Measurements from ENCODE around the gene MADCAM1.

The MADCAM1 gene

GRCh38 chr19:518598-519231 lies 22.4 kb downstream of the MADCAM1 start:
- DNase-seq (ENCODE audit: low spot score), result peak; percentile 37
- Histone ChIP-seq H3K14ac (ENCODE audit: low read length) (peak overlapping the region; percentile 63), H3K18ac (ENCODE audit: low read length) (peak overlapping the region; percentile 95), H2AK5ac (ENCODE audit: low read depth, low read length) (peak overlapping the region; percentile 93), H3K23ac (ENCODE audit: low read depth, low read length, poor library complexity) (peak overlapping the region; percentile 60), H3K4me1 (ENCODE audit: control insufficient read depth in 2 of 2, insufficient read depth in 1 of 2, low read depth in 1 of 2, low read length in 2 of 2) (peaks cover 3 to 5% of the 10 kb centered on the region in 2 donors), H3K27ac (replicated peaks; ENCODE audit: low read length) (peak overlapping the region; percentile 75), H3K4ac (ENCODE audit: low read length) (peak overlapping the region; percentile 84), H4K8ac (ENCODE audit: low read depth, low read length) (peak overlapping the region; percentile 48), H2BK5ac (ENCODE audit: low read length) (peak overlapping the region; percentile 77), H2BK120ac (ENCODE audit: low read depth, low read length) (peak overlapping the region; percentile 83), H3K4me2 (ENCODE audit: insufficient read depth, low read length, poor library complexity, severe bottlenecking) (peak overlapping the region; percentile 11), H3K9ac (ENCODE audit: low read depth, low read length, poor library complexity) (peak overlapping the region; percentile 63), H3K4me3 (ENCODE audit: low read length in 2 of 2) (peak overlapping the region in 1 of 2 donors; percentile 58), H4K91ac (ENCODE audit: low read depth, low read length, poor library complexity) (peak overlapping the region; percentile 100), H3K79me1 (ENCODE audit: low read depth, low read length) (peaks cover 7% of the 10 kb centered on the region), H3K27me3 (ENCODE audit: control insufficient read depth in 3 of 3, insufficient read depth in 3 of 3, low read depth in 1 of 3, low read length in 3 of 3) (peaks cover 0 to 2% (median 0%) of the 10 kb centered on the region in 3 experiments), H2BK12ac (ENCODE audit: low read length) (peak overlapping the region; percentile 94), H2BK15ac (ENCODE audit: low read length) (peak overlapping the region; percentile 99), H3K36me3 (replicated peaks in 1 of 2; ENCODE audit: control insufficient read depth in 2 of 2, insufficient read depth in 2 of 2, low read length in 2 of 2) (peaks cover 11 to 14% of the 10 kb centered on the region in 2 donors), H3K9me3 (replicated peaks in 1 of 2; ENCODE audit: control insufficient read depth in 2 of 2, insufficient read depth in 1 of 2, low read depth in 1 of 2, low read length in 2 of 2) (peaks cover 0 to 16% of the 10 kb centered on the region in 2 donors), H2AFZ (ENCODE audit: low read length) (no peak overlapping the region)
- WGBS, 2 donors (ENCODE audit: extremely low coverage in 2 of 2, insufficient read length in 2 of 2, insufficient replicate concordance in 1 of 2), result no CpG with 5 or more reads among the region's 58 CpGs

- Histone ChIP-seq H3K14ac (ENCODE audit: low read length) (no peak overlapping the region), H2AK5ac (ENCODE audit: low read depth, low read length) (peak overlapping the region; percentile 93), H4K91ac (ENCODE audit: low read depth, low read length, poor library complexity) (no peak overlapping the region), H3K4me2 (ENCODE audit: insufficient read depth, low read length, poor library complexity, severe bottlenecking) (no peak overlapping the region), H3K23ac (ENCODE audit: low read depth, low read length, poor library complexity) (no peak overlapping the region), H2BK120ac (ENCODE audit: low read depth, low read length) (peak overlapping the region; percentile 83), H2BK12ac (ENCODE audit: low read length) (no peak overlapping the region), H2BK5ac (ENCODE audit: low read length) (no peak overlapping the region), H3K27me3 (ENCODE audit: control insufficient read depth in 3 of 3, insufficient read depth in 3 of 3, low read depth in 1 of 3, low read length in 3 of 3) (no peaks in the 10 kb centered on the region), H3K36me3 (replicated peaks in 1 of 2; ENCODE audit: control insufficient read depth in 2 of 2, insufficient read depth in 2 of 2, low read length in 2 of 2) (peaks cover 4 to 7% of the 10 kb centered on the region in 2 donors), H3K18ac (ENCODE audit: low read length) (peak overlapping the region; percentile 95), H4K8ac (ENCODE audit: low read depth, low read length) (no peak overlapping the region), H3K79me1 (ENCODE audit: low read depth, low read length) (no peaks in the 10 kb centered on the region), H2BK15ac (ENCODE audit: low read length) (peak overlapping the region; percentile 99), H3K4me1 (ENCODE audit: control insufficient read depth in 2 of 2, insufficient read depth in 1 of 2, low read depth in 1 of 2, low read length in 2 of 2) (peaks cover 3 to 5% of the 10 kb centered on the region in 2 donors), H3K9ac (ENCODE audit: low read depth, low read length, poor library complexity) (no peak overlapping the region), H3K9me3 (replicated peaks in 1 of 2; ENCODE audit: control insufficient read depth in 2 of 2, insufficient read depth in 1 of 2, low read depth in 1 of 2, low read length in 2 of 2) (peaks cover 0 to 9% of the 10 kb centered on the region in 2 donors), H2AFZ (ENCODE audit: low read length) (no peak overlapping the region), H3K27ac (replicated peaks; ENCODE audit: low read length) (no peak overlapping the region), H3K4ac (ENCODE audit: low read length) (no peak overlapping the region), H3K4me3 (ENCODE audit: low read length in 2 of 2) (no peak overlapping the region)
- no CpG with 5 or more reads among the region's 45 CpGs for WGBS, 2 donors (ENCODE audit: extremely low coverage in 2 of 2, insufficient read length in 2 of 2, insufficient replicate concordance in 1 of 2)
- no peak for DNase-seq (ENCODE audit: low spot score)
Observed at GRCh38 chr19:519449-519865, 23.2 kb downstream of the MADCAM1 start.

GRCh38 chr19:522726-523125 lies 26.4 kb downstream of the MADCAM1 start:
- H3K4me1 ChIP-seq (ENCODE audit: control insufficient read depth in 2 of 2, insufficient read depth in 1 of 2, low read depth in 1 of 2, low read length in 2 of 2), result peaks cover 3 to 10% of the 10 kb centered on the region in 2 donors
- no peaks in the 10 kb centered on the region for H3K27me3 ChIP-seq (ENCODE audit: control insufficient read depth in 3 of 3, insufficient read depth in 3 of 3, low read depth in 1 of 3, low read length in 3 of 3)
- no peak overlapping the region for H2BK12ac ChIP-seq (ENCODE audit: low read length)
- H3K79me1 ChIP-seq (ENCODE audit: low read depth, low read length), result peaks cover 2% of the 10 kb centered on the region
- H2BK120ac ChIP-seq (ENCODE audit: low read depth, low read length), result no peak overlapping the region
- no peak overlapping the region for H3K27ac ChIP-seq (replicated peaks; ENCODE audit: low read length)
- H3K4ac ChIP-seq (ENCODE audit: low read length), result no peak overlapping the region
- no peak overlapping the region for H4K8ac ChIP-seq (ENCODE audit: low read depth, low read length)
- no peak overlapping the region for H3K14ac ChIP-seq (ENCODE audit: low read length)
- peaks cover 4 to 7% of the 10 kb centered on the region in 2 donors for H3K36me3 ChIP-seq (replicated peaks in 1 of 2; ENCODE audit: control insufficient read depth in 2 of 2, insufficient read depth in 2 of 2, low read length in 2 of 2)
- H2AK5ac ChIP-seq (ENCODE audit: low read depth, low read length), result no peak overlapping the region
- no peak overlapping the region for H2BK15ac ChIP-seq (ENCODE audit: low read length)
- no peak overlapping the region for H3K9ac ChIP-seq (ENCODE audit: low read depth, low read length, poor library complexity)
- H3K4me2 ChIP-seq (ENCODE audit: insufficient read depth, low read length, poor library complexity, severe bottlenecking), result no peak overlapping the region
- H4K91ac ChIP-seq (ENCODE audit: low read depth, low read length, poor library complexity), result no peak overlapping the region
- no peak overlapping the region for H3K18ac ChIP-seq (ENCODE audit: low read length)
- DNase-seq (ENCODE audit: low spot score), result no peak
- no peak overlapping the region for H2BK5ac ChIP-seq (ENCODE audit: low read length)
- no peak overlapping the region for H3K23ac ChIP-seq (ENCODE audit: low read depth, low read length, poor library complexity)
- no peak overlapping the region for H3K4me3 ChIP-seq (ENCODE audit: low read length in 2 of 2)
- peaks cover 0 to 9% of the 10 kb centered on the region in 2 donors for H3K9me3 ChIP-seq (replicated peaks in 1 of 2; ENCODE audit: control insufficient read depth in 2 of 2, insufficient read depth in 1 of 2, low read depth in 1 of 2, low read length in 2 of 2)
- WGBS, 2 donors (ENCODE audit: extremely low coverage in 2 of 2, insufficient read length in 2 of 2, insufficient replicate concordance in 1 of 2), result no CpG with 5 or more reads among the region's 12 CpGs
- H2AFZ ChIP-seq (ENCODE audit: low read length), result no peak overlapping the region

GRCh38 chr19:524062-524674 lies 27.9 kb downstream of the MADCAM1 start:
- peaks cover 4 to 7% of the 10 kb centered on the region in 2 donors for H3K36me3 ChIP-seq (replicated peaks in 1 of 2; ENCODE audit: control insufficient read depth in 2 of 2, insufficient read depth in 2 of 2, low read length in 2 of 2)
- H3K4me2 ChIP-seq (ENCODE audit: insufficient read depth, low read length, poor library complexity, severe bottlenecking), result no peak overlapping the region
- H2BK120ac ChIP-seq (ENCODE audit: low read depth, low read length), result no peak overlapping the region
- H3K9me3 ChIP-seq (replicated peaks in 1 of 2; ENCODE audit: control insufficient read depth in 2 of 2, insufficient read depth in 1 of 2, low read depth in 1 of 2, low read length in 2 of 2), result peaks cover 0 to 9% of the 10 kb centered on the region in 2 donors
- peak overlapping the region; percentile 1 for H3K14ac ChIP-seq (ENCODE audit: low read length)
- no CpG with 5 or more reads among the region's 29 CpGs for WGBS, 2 donors (ENCODE audit: extremely low coverage in 2 of 2, insufficient read length in 2 of 2, insufficient replicate concordance in 1 of 2)
- no peak overlapping the region for H2BK5ac ChIP-seq (ENCODE audit: low read length)
- H3K18ac ChIP-seq (ENCODE audit: low read length), result peak overlapping the region; percentile 52
- H3K23ac ChIP-seq (ENCODE audit: low read depth, low read length, poor library complexity), result peak overlapping the region; percentile 80
- peak overlapping the region; percentile 85 for H2BK15ac ChIP-seq (ENCODE audit: low read length)
- no peak overlapping the region for H2BK12ac ChIP-seq (ENCODE audit: low read length)
- no peak overlapping the region for H2AFZ ChIP-seq (ENCODE audit: low read length)
- peaks cover 4% of the 10 kb centered on the region for H3K79me1 ChIP-seq (ENCODE audit: low read depth, low read length)
- H3K4me3 ChIP-seq (ENCODE audit: low read length in 2 of 2), result no peak overlapping the region
- peak overlapping the region; percentile 25 for H2AK5ac ChIP-seq (ENCODE audit: low read depth, low read length)
- H4K91ac ChIP-seq (ENCODE audit: low read depth, low read length, poor library complexity), result no peak overlapping the region
- H3K4ac ChIP-seq (ENCODE audit: low read length), result no peak overlapping the region
- DNase-seq (ENCODE audit: low spot score), result no peak
- no peak overlapping the region for H3K27ac ChIP-seq (replicated peaks; ENCODE audit: low read length)
- H3K27me3 ChIP-seq (ENCODE audit: control insufficient read depth in 3 of 3, insufficient read depth in 3 of 3, low read depth in 1 of 3, low read length in 3 of 3), result no peaks in the 10 kb centered on the region
- no peak overlapping the region for H3K9ac ChIP-seq (ENCODE audit: low read depth, low read length, poor library complexity)
- no peak overlapping the region for H4K8ac ChIP-seq (ENCODE audit: low read depth, low read length)
- peaks cover 4 to 8% of the 10 kb centered on the region in 2 donors for H3K4me1 ChIP-seq (ENCODE audit: control insufficient read depth in 2 of 2, insufficient read depth in 1 of 2, low read depth in 1 of 2, low read length in 2 of 2)

Data from neuronal stem cell (in vitro differentiated cells).